ENCODE data around the gene UTP4.

GRCh38 chr16:69114346-69114975 lies 18.0 kb upstream of the UTP4 start:
- TF ChIP-seq CTCF (IDR thresholded peaks at IDR 0.05; ENCODE audit: extremely low read depth in 1 of 2, insufficient read depth in 1 of 2, low read depth in 1 of 2, low read length in 2 of 2) (no peak), POLR2A (IDR thresholded peaks at IDR 0.05; ENCODE audit: low read depth, low read length) (no peak), MAX (IDR thresholded peaks at IDR 0.05; ENCODE audit: insufficient read depth, insufficient read length) (no peak), EZH2 (IDR thresholded peaks at IDR 0.05; ENCODE audit: borderline replicate concordance, low read depth, low read length, severe bottlenecking) (no peak)

Data from endothelial cell of umbilical vein (primary cell).